IMR-90 (cell line): ENCODE results near the gene HACD4.

Experiments
- CHD1 ChIP-seq: IDR thresholded peaks from 2 replicates; pipeline ENCODE4 v1.6.1; 2012; ENCODE audit warnings: low read depth, low read length, improper control_type of control experiment
- MXI1 ChIP-seq: IDR thresholded peaks from 2 replicates; pipeline ENCODE4 v1.6.1; 2012; ENCODE audit warnings: low read depth, mild to moderate bottlenecking, low read length, moderate library complexity, borderline replicate concordance
- POLR2A ChIP-seq: IDR thresholded peaks from 2 replicates; pipeline ENCODE4 v1.6.1; 2012; ENCODE audit warnings: mild to moderate bottlenecking, low read depth, low read length
- SMC3 ChIP-seq: fragments of 150-350 bp; IDR thresholded peaks from 2 replicates; pipeline ENCODE4 v1.6.1; 2016; ENCODE audit warnings: low read depth, mild to moderate bottlenecking, antibody characterized with exemption, low read length, moderate library complexity
- TF ChIP-seq, protein P1 (sequence below): conservative IDR thresholded peaks from 2 replicates; pipeline ENCODE4 v1.5.1; 2012; ENCODE audit warnings: mild to moderate bottlenecking, low read depth, low read length, improper control_type of control experiment
- TF ChIP-seq, protein P2 (sequence below): fragments of 150-350 bp; IDR thresholded peaks from 2 replicates; pipeline ENCODE4 v1.6.1; 2017; ENCODE audit warnings: mild to moderate bottlenecking, antibody characterized with exemption, low read length, low read depth

DNA sequence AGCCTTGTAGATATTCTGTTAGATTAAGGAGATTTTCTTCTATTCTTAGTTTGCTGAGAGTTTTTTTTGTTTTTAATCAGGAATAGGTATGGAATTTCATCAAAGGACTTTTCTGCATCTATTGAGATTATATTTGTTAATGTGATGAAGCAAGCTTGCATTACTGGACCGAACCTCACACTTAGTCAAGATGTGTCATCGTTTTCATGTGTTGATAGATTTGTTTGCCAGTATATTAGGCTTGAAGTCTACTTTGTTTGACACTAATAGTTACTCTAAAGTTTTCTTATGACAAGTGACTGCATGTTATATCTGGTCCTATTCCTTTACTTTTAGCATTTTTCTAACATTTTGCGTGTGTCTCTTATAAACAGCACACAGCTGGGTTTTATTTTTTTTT, 12.4 kb upstream of the HACD4 start:
- TF ChIP-seq, protein P1, sequence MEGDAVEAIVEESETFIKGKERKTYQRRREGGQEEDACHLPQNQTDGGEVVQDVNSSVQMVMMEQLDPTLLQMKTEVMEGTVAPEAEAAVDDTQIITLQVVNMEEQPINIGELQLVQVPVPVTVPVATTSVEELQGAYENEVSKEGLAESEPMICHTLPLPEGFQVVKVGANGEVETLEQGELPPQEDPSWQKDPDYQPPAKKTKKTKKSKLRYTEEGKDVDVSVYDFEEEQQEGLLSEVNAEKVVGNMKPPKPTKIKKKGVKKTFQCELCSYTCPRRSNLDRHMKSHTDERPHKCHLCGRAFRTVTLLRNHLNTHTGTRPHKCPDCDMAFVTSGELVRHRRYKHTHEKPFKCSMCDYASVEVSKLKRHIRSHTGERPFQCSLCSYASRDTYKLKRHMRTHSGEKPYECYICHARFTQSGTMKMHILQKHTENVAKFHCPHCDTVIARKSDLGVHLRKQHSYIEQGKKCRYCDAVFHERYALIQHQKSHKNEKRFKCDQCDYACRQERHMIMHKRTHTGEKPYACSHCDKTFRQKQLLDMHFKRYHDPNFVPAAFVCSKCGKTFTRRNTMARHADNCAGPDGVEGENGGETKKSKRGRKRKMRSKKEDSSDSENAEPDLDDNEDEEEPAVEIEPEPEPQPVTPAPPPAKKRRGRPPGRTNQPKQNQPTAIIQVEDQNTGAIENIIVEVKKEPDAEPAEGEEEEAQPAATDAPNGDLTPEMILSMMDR: no peak
- TF ChIP-seq POLR2A: no peak
- TF ChIP-seq, protein P2, sequence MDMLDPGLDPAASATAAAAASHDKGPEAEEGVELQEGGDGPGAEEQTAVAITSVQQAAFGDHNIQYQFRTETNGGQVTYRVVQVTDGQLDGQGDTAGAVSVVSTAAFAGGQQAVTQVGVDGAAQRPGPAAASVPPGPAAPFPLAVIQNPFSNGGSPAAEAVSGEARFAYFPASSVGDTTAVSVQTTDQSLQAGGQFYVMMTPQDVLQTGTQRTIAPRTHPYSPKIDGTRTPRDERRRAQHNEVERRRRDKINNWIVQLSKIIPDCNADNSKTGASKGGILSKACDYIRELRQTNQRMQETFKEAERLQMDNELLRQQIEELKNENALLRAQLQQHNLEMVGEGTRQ: no peak
- no peak for TF ChIP-seq CHD1
- no peak for TF ChIP-seq SMC3
- TF ChIP-seq MXI1: no peak
